WTC11 (cell line): ENCODE measurements around the gene SVOP. TPM values are rescaled to one million over a fixed set of nuclear protein-coding genes. Genes with fewer than 3 reads are reported as not detected.
A peak's percentile ranks its signal among the peaks of the same experiment; 100 is the strongest.

ENCODE experiments used
- ATAC-seq: fragments of 200-7000 bp; cut with Tn5 transposase; 2 replicates; pipeline ENCODE4 v1.10.0; 2021; ENCODE audit warnings: mild to moderate bottlenecking, moderate library complexity
- CTCF ChIA-PET: fragments of 300-600 bp; sonication (Branson Sonifier 250); formaldehyde crosslinking; loops from one replicate; lab custom pipeline; 2021; ENCODE audit warnings: antibody characterized with exemption; lab: Charles Lee
- POLR2A ChIA-PET: fragments of 350-600 bp; sonication (Branson Sonifier 250); formaldehyde crosslinking; loops from one replicate; lab custom pipeline; 2021; ENCODE audit warnings: antibody characterized with exemption; lab: Charles Lee
- DNase-seq: peaks from one replicate; pipeline ENCODE4 v3.0.0; 2021; ENCODE audit warnings: low spot score
- H3K27ac Mint-ChIP-seq: 2 replicates; pipeline ENCODE4 v1.8.0; 2021; ENCODE audit warnings: mixed read lengths
- H3K27me3 Mint-ChIP-seq: 2 replicates; pipeline ENCODE4 v1.8.0; 2021; ENCODE audit warnings: low read depth, mild to moderate bottlenecking, moderate library complexity, mixed read lengths
- H3K36me3 Mint-ChIP-seq: 2 replicates; pipeline ENCODE4 v1.8.0; 2021; ENCODE audit warnings: mixed read lengths
- H3K4me1 Mint-ChIP-seq: 2 replicates; pipeline ENCODE4 v1.8.0; 2022; ENCODE audit warnings: mixed read lengths
- H3K4me3 Mint-ChIP-seq: 2 replicates; pipeline ENCODE4 v1.8.0; 2021; ENCODE audit warnings: mild to moderate bottlenecking, moderate library complexity, mixed read lengths
- H3K9me3 Mint-ChIP-seq: 2 replicates; pipeline ENCODE4 v1.8.0; 2021; ENCODE audit warnings: mixed read lengths
- CREB1 ChIP-seq: sonication (generic); formaldehyde crosslinking; IDR thresholded peaks from 2 replicates; pipeline ENCODE4 v1.8.0; 2023; ENCODE audit warnings: mild to moderate bottlenecking, missing genetic modification reagents
- CREM ChIP-seq: sonication (generic); formaldehyde crosslinking; IDR thresholded peaks from 2 replicates; pipeline ENCODE4 v1.8.1; 2022; ENCODE audit warnings: mild to moderate bottlenecking, missing genetic modification reagents, moderate library complexity
- CTCF ChIP-seq: fragments of 200-600 bp; IDR thresholded peaks from 2 replicates; pipeline ENCODE4 v1.8.0; 2022; ENCODE audit warnings: antibody characterized with exemption
- ELF4 ChIP-seq: sonication (generic); formaldehyde crosslinking; IDR thresholded peaks from 2 replicates; pipeline ENCODE4 v1.8.1; 2022; ENCODE audit warnings: low read depth, mild to moderate bottlenecking, moderate library complexity, missing genetic modification reagents
- EMX1 ChIP-seq: fragments of 250-450 bp; sonication (Bioruptor Pico); IDR thresholded peaks from 2 replicates; pipeline ENCODE4 v1.8.0; 2021; ENCODE audit warnings: mild to moderate bottlenecking
- FOXJ3 ChIP-seq: sonication (generic); formaldehyde crosslinking; IDR thresholded peaks from 2 replicates; pipeline ENCODE4 v1.9.0; 2021; ENCODE audit warnings: missing genetic modification reagents, mild to moderate bottlenecking, borderline replicate concordance
- GTF2I ChIP-seq: fragments of 250-450 bp; sonication (Bioruptor Pico); conservative IDR thresholded peaks from 2 replicates; pipeline ENCODE4 v1.4.0; 2021; ENCODE audit warnings: mild to moderate bottlenecking
- HMGA2 ChIP-seq: fragments of 250-450 bp; sonication (Bioruptor Pico); IDR thresholded peaks from 2 replicates; pipeline ENCODE4 v1.4.0; 2021; ENCODE audit warnings: mild to moderate bottlenecking, moderate library complexity
- JUN ChIP-seq: sonication (generic); formaldehyde crosslinking; IDR thresholded peaks from 2 replicates; pipeline ENCODE4 v1.8.0; 2023; ENCODE audit warnings: mild to moderate bottlenecking, missing genetic modification reagents
- KAT7 ChIP-seq: sonication (generic); formaldehyde crosslinking; IDR thresholded peaks from 2 replicates; pipeline ENCODE4 v1.8.1; 2023; ENCODE audit warnings: missing genetic modification reagents, mild to moderate bottlenecking, borderline replicate concordance
- NFATC4 ChIP-seq: fragments of 250-450 bp; sonication (Bioruptor Pico); IDR thresholded peaks from 2 replicates; pipeline ENCODE4 v1.9.0; 2021; ENCODE audit warnings: mild to moderate bottlenecking
- TEAD1 ChIP-seq: sonication (generic); formaldehyde crosslinking; IDR thresholded peaks from 2 replicates; pipeline ENCODE4 v1.8.0; 2022; ENCODE audit warnings: mild to moderate bottlenecking, missing genetic modification reagents
- ZBTB21 ChIP-seq: sonication (generic); formaldehyde crosslinking; IDR thresholded peaks from 2 replicates; pipeline ENCODE4 v1.8.1; 2023; ENCODE audit warnings: mild to moderate bottlenecking, missing genetic modification reagents, borderline replicate concordance
- ZNF121 ChIP-seq: sonication (generic); formaldehyde crosslinking; IDR thresholded peaks from 2 replicates; pipeline ENCODE4 v1.8.0; 2023; ENCODE audit warnings: missing genetic modification reagents
- ZNF138 ChIP-seq: sonication (generic); formaldehyde crosslinking; conservative IDR thresholded peaks from 2 replicates; pipeline ENCODE4 v1.8.1; 2022; ENCODE audit warnings: mild to moderate bottlenecking, moderate library complexity, missing genetic modification reagents
- ZNF281 ChIP-seq: sonication (generic); formaldehyde crosslinking; IDR thresholded peaks from 2 replicates; pipeline ENCODE4 v1.8.0; 2023; ENCODE audit warnings: mild to moderate bottlenecking, missing genetic modification reagents
- ZNF416 ChIP-seq: fragments of 250-450 bp; sonication (Bioruptor Pico); IDR thresholded peaks from 2 replicates; pipeline ENCODE4 v1.9.0; 2021; ENCODE audit warnings: mild to moderate bottlenecking, inconsistent platforms
- ZNF425 ChIP-seq: fragments of 250-450 bp; sonication (Bioruptor Pico); conservative IDR thresholded peaks from 2 replicates; pipeline ENCODE4 v1.9.0; 2021; ENCODE audit warnings: mild to moderate bottlenecking
- ZNF532 ChIP-seq: fragments of 250-450 bp; sonication (Bioruptor Pico); IDR thresholded peaks from 2 replicates; pipeline ENCODE4 v1.9.0; 2021; ENCODE audit warnings: mild to moderate bottlenecking, borderline replicate concordance
- ZNF671 ChIP-seq: fragments of 250-450 bp; sonication (Bioruptor Pico); IDR thresholded peaks from 2 replicates; pipeline ENCODE4 v1.8.0; 2021; ENCODE audit warnings: mild to moderate bottlenecking
- total RNA-seq: library from RNA; stranded (reverse); gene quantifications from 3 replicates; pipeline ENCODE4 v1.2.3, GENCODE V29; 2021

Gene SVOP
- total RNA-seq, 1 experiment from 2014 or later, result 0.04 TPM

GRCh38 chr12:108861878-108862587 lies 158.8 kb downstream of the SVOP start:
- Mint-ChIP-seq H3K27ac (no peak overlapping the region), H3K9me3 (peaks cover 5% of the 10 kb centered on the region), H3K27me3 (peaks cover 4% of the 10 kb centered on the region; the same call in 1 of the 2 replicates), H3K4me3 (no peak overlapping the region), H3K4me1 (peaks cover 25% of the 10 kb centered on the region), H3K36me3 (peaks cover 3% of the 10 kb centered on the region; the same call in 1 of the 2 replicates)
- ATAC-seq (no peak), DNase-seq (no peak)
- POLR2A ChIA-PET, result no interaction called here
- CTCF ChIA-PET, result interaction anchor here (0.5 to 2.0 kb wide), 5 partner anchors 35 to 501 kb away, joined by 3 to 7 read pairs (median 4); no protein-coding TSS in a partner anchor
- TF ChIP-seq EMX1 (CRISPR knock-in tag), result no peak
- TF ChIP-seq CTCF, result no peak
- TF ChIP-seq FOXJ3, result no peak
- TF ChIP-seq ZNF532 (CRISPR knock-in tag), result no peak
- no peak for TF ChIP-seq GTF2I (CRISPR knock-in tag)
- TF ChIP-seq TEAD1, result no peak
- TF ChIP-seq JUN (CRISPR knock-in tag), result no peak
- TF ChIP-seq ELF4 (CRISPR knock-in tag), result no peak
- TF ChIP-seq ZNF121, result no peak
- no peak for TF ChIP-seq ZNF416 (CRISPR knock-in tag)
- TF ChIP-seq CREB1 (CRISPR knock-in tag), result no peak
- TF ChIP-seq NFATC4 (CRISPR knock-in tag), result no peak
- no peak for TF ChIP-seq ZNF671
- TF ChIP-seq KAT7 (CRISPR knock-in tag), result no peak
- no peak for TF ChIP-seq ZNF425
- TF ChIP-seq CREM, result no peak
- TF ChIP-seq ZBTB21 (CRISPR knock-in tag), result no peak
- TF ChIP-seq HMGA2 (CRISPR knock-in tag), result no peak
- no peak for TF ChIP-seq ZNF138

- ChIA-PET CTCF (interaction anchor here (2.0 kb wide), 1 partner anchor 58 kb away, joined by 6 read pairs; no protein-coding TSS in a partner anchor), POLR2A (no interaction called here)
- no peak for ATAC-seq
- Mint-ChIP-seq H3K9me3 (peaks cover 5% of the 10 kb centered on the region), H3K27ac (peak overlapping the region; percentile 57; the same call in 1 of the 2 replicates), H3K27me3 (peaks cover 4% of the 10 kb centered on the region; the same call in 1 of the 2 replicates), H3K4me3 (no peak overlapping the region), H3K4me1 (peaks cover 41% of the 10 kb centered on the region), H3K36me3 (peaks cover 3% of the 10 kb centered on the region; the same call in 1 of the 2 replicates)
- no peak for TF ChIP-seq ZNF281 (CRISPR knock-in tag)
- no peak for DNase-seq
Measured at GRCh38 chr12:108860443-108860842, 160.4 kb downstream of the SVOP start.
